Naive thymus-derived CD8-positive, alpha-beta T cell (primary cell): ENCODE measurements around the gene FAF1. TPM values are rescaled to one million over a fixed set of nuclear protein-coding genes. Genes with fewer than 3 reads are reported as not detected.
"Not testable (repeated sequence)": the region's sequence is repeated elsewhere in the genome, so short reads cannot be mapped to it uniquely, and the experiment has no call there.

ENCODE experiments used
- ATAC-seq, 2 donors: fragments of 150-1000 bp; cut with Tn5 transposase in 1 of 2; sonication (Bioruptor Pico), chemical (Tn5 transposase) in 1 of 2; 1 replicate in 1 of 2; 2 replicates in 1 of 2; pipeline ENCODE4 v1.10.0; 2021; ENCODE audit warnings: mild to moderate bottlenecking in 2 of 2, moderate library complexity in 2 of 2
- POLR2A ChIA-PET: fragments of 350-600 bp; sonication (Branson Sonifier 250); formaldehyde crosslinking; loops from one replicate; lab custom pipeline; 2021; ENCODE audit warnings: antibody characterized with exemption; lab: Charles Lee
- DNase-seq, 10 donors: peaks; one replicate each; pipeline versions ENCODE4 v3.0.0 to v3.0.0-alpha.2; 2020 to 2022
- H3K27ac Mint-ChIP-seq, 10 donors: one replicate each; pipeline ENCODE4 v1.8.0; 2020 to 2022; ENCODE audit warnings: mild to moderate bottlenecking in 10 of 10, mixed read lengths in 10 of 10, moderate library complexity in 4 of 10, inconsistent platforms in 1 of 10
- H3K27me3 Mint-ChIP-seq, 5 donors: one replicate each; pipeline ENCODE4 v1.8.0; 2021 to 2022; ENCODE audit warnings: mixed read lengths in 5 of 5
- H3K36me3 Mint-ChIP-seq, 3 donors: one replicate each; pipeline ENCODE4 v1.8.0; 2020 to 2022; ENCODE audit warnings: mixed read lengths in 3 of 3, mild to moderate bottlenecking in 2 of 3, inconsistent platforms in 1 of 3
- H3K4me1 Mint-ChIP-seq, 4 donors: one replicate each; pipeline ENCODE4 v1.8.0; 2021 to 2022; ENCODE audit warnings: mixed read lengths in 4 of 4
- H3K4me3 Mint-ChIP-seq, 10 donors: one replicate each; pipeline ENCODE4 v1.8.0; 2020 to 2022; ENCODE audit warnings: mild to moderate bottlenecking in 10 of 10, mixed read lengths in 10 of 10, moderate library complexity in 6 of 10, inconsistent platforms in 1 of 10
- H3K9me3 Mint-ChIP-seq, 9 donors: one replicate each; pipeline ENCODE4 v1.8.0; 2020 to 2022; ENCODE audit warnings: mixed read lengths in 9 of 9, mild to moderate bottlenecking in 3 of 9, inconsistent platforms in 1 of 9, moderate library complexity in 1 of 9
- polyA plus RNA-seq, 3 donors: library from polyadenylated mRNA; unstranded; fragments of 300-500 nt; fragmentation: Illumina TruSeq; gene quantifications; one replicate each; pipeline ENCODE4 v1.2.3, GENCODE V29; 2021
- total RNA-seq, 8 experiments: library from RNA in 2 of 8; stranded (reverse) in 2 of 8; gene quantifications; one replicate each; pipeline ENCODE4 v1.2.3 and lab custom pipeline; 2021 to 2026

Gene FAF1
- total and polyA plus RNA-seq, 5 experiments from 2014 or later, result 46.2 to 64.5 (median 48.2) TPM

GRCh38 chr1:50724626-50725286 is 235.3 kb downstream of the FAF1 start:
- Mint-ChIP-seq H3K4me1 (peaks cover 13 to 40% (median 22%) of the 10 kb centered on the region in 4 donors), H3K27ac (peak overlapping the region in 5 of 10 donors; percentile 5 to 81 (median 36)), H3K4me3 (peak overlapping the region in 1 of 10 donors; percentile 21), H3K27me3 (no peaks in the 10 kb centered on the region), H3K36me3 (peaks cover 0 to 52% (median 36%) of the 10 kb centered on the region in 3 donors), H3K9me3 (no peaks in the 10 kb centered on the region)
- POLR2A ChIA-PET, result no interaction called here
- DNase-seq, result no peak
- no peak for ATAC-seq

GRCh38 chr1:50720457-50721053 is 239.5 kb downstream of the FAF1 start:
- no peak overlapping the region for H3K27ac Mint-ChIP-seq
- peaks cover 11 to 32% (median 14%) of the 10 kb centered on the region in 4 donors for H3K4me1 Mint-ChIP-seq
- H3K36me3 Mint-ChIP-seq, result peaks cover 3 to 40% (median 35%) of the 10 kb centered on the region in 3 donors
- H3K4me3 Mint-ChIP-seq, result no peak overlapping the region
- ATAC-seq, result no peak
- H3K9me3 Mint-ChIP-seq, result peaks cover 0 to 3% (median 0%) of the 10 kb centered on the region in 9 donors
- no peaks in the 10 kb centered on the region for H3K27me3 Mint-ChIP-seq
- DNase-seq, result no peak
- POLR2A ChIA-PET, result no interaction called here

- Mint-ChIP-seq H3K4me3 (no peak overlapping the region), H3K27ac (no peak overlapping the region), H3K4me1 (peaks cover 0 to 18% (median 1%) of the 10 kb centered on the region in 4 donors), H3K36me3 (peaks cover 3 to 36% (median 34%) of the 10 kb centered on the region in 3 donors), H3K9me3 (peaks cover 0 to 3% (median 0%) of the 10 kb centered on the region in 9 donors), H3K27me3 (no peaks in the 10 kb centered on the region)
- ATAC-seq, result no peak
- POLR2A ChIA-PET, result no interaction called here
- no peak for DNase-seq
Observed at GRCh38 chr1:50719126-50719525, 240.9 kb downstream of the FAF1 start.

DNA sequence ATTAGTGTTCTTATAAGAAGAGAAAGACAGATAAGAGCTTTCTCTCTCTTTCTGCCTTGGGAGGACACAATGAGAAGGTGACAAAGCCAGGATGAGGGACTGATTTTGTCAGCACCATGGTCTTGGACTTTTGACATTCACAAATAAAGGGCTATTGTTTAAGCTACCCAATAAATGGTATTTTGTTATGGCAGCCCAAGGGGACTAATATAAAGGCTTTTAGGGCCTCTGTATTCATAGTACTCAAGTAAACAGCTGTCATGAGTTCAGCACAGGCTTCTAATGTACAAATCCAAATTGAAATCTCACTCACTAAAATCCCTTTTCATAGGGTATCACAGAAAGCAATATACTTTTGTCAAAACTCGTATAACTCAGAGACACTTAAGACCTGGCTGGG is 242.7 kb downstream of the FAF1 start:
- ATAC-seq (no peak), DNase-seq (no peak)
- no peak overlapping the region for H3K4me3 Mint-ChIP-seq
- H3K27ac Mint-ChIP-seq, result no peak overlapping the region
- no peaks in the 10 kb centered on the region for H3K27me3 Mint-ChIP-seq
- POLR2A ChIA-PET, result no interaction called here
- H3K9me3 Mint-ChIP-seq, result peaks cover 0 to 3% (median 0%) of the 10 kb centered on the region in 9 donors
- H3K36me3 Mint-ChIP-seq, result peaks cover 3 to 31% (median 27%) of the 10 kb centered on the region in 3 donors
- H3K4me1 Mint-ChIP-seq, result peaks cover 0 to 4% (median 0%) of the 10 kb centered on the region in 4 donors

DNA sequence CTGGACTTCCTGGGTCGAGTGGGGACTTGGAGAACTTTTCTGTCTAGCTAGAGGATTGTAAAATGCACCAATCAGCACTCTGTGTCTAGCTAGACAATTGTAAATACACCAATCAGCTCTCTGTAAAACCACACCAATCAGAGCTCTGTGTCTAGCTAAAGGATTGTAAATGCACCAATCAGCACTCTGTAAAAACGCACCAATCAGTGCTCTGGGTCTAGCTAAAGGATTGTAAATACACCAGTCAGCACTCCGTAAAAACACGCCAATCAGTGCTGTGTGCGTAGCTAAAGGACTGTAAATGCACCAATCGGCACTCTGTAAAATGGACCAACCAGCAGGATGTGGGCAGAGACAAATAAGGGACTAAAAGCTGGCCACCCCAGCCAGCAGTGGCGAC is 243.6 kb downstream of the FAF1 start:
- ATAC-seq, H3K4me1 Mint-ChIP-seq, H3K4me3 Mint-ChIP-seq, H3K27me3 Mint-ChIP-seq, POLR2A ChIA-PET, H3K9me3 Mint-ChIP-seq, DNase-seq, H3K27ac Mint-ChIP-seq: not testable (repeated sequence)
- H3K36me3 Mint-ChIP-seq, result peaks cover 3 to 23% (median 20%) of the 10 kb centered on the region in 3 donors

DNA sequence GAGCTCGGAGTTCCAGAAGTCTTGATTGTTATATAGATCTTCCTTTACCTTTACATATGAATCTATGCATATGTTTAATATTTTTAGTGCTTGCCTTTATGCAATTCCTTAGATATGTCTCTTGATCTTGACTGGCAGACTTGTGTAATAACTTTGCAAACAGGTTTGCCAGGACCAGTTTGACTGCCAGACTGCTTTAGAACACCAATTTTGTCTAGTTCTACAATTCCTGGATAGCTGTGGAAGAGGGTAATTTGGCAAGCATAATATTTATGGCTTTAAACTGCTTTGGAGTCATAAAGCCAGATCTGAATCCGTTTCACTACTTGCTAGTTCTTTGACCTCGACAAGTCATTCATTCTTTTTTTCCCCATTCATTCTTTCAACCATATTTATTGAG is 250.0 kb downstream of the FAF1 start:
- ATAC-seq (no peak), DNase-seq (no peak)
- POLR2A ChIA-PET, result no interaction called here
- no peak overlapping the region for H3K4me3 Mint-ChIP-seq
- no peaks in the 10 kb centered on the region for H3K9me3 Mint-ChIP-seq
- H3K36me3 Mint-ChIP-seq, result no peaks in the 10 kb centered on the region
- no peaks in the 10 kb centered on the region for H3K27me3 Mint-ChIP-seq
- H3K4me1 Mint-ChIP-seq, result peaks cover 0 to 6% (median 2%) of the 10 kb centered on the region in 4 donors
- no peak overlapping the region for H3K27ac Mint-ChIP-seq

GRCh38 chr1:50707824-50708223 is 252.2 kb downstream of the FAF1 start:
- POLR2A ChIA-PET, result no interaction called here
- no peak overlapping the region for H3K4me3 Mint-ChIP-seq
- no peaks in the 10 kb centered on the region for H3K27me3 Mint-ChIP-seq

DNA sequence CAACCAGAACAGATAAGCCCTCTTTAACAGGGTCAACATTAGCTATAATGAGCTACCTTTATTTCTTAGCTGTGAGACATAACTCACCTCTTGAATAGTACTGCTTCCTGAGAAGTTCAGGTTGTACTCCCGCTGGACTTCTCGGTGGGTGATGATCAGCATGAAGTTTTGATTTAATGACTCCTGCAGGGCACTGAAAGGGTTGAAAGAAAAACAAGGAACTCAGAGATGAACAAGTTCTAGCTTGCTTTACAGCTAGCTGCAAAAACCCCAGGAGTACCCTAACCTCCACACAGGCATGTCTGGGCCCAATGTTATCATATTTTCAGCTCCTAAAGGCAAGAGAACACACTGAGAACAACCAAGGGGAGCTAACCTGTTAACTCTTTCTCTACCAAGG is 254.4 kb downstream of the FAF1 start:
- DNase-seq, result no peak
- H3K4me3 Mint-ChIP-seq, result no peak overlapping the region
- H3K27ac Mint-ChIP-seq, result peak overlapping the region in 4 of 10 donors; percentile 6 to 52 (median 25)
- H3K4me1 Mint-ChIP-seq, result peaks cover 0 to 6% (median 2%) of the 10 kb centered on the region in 4 donors
- ATAC-seq, result no peak
- no peaks in the 10 kb centered on the region for H3K9me3 Mint-ChIP-seq
- H3K27me3 Mint-ChIP-seq, result no peaks in the 10 kb centered on the region
- POLR2A ChIA-PET, result no interaction called here
- H3K36me3 Mint-ChIP-seq, result no peaks in the 10 kb centered on the region

More at GRCh38 chr1:50707824-50708223, 252.2 kb downstream of the FAF1 start:
- H3K36me3 Mint-ChIP-seq, result no peaks in the 10 kb centered on the region
- peak overlapping the region in 3 of 10 donors; percentile 9 to 45 (median 23) for H3K27ac Mint-ChIP-seq
- no peak for DNase-seq
- no peak for ATAC-seq
- no peaks in the 10 kb centered on the region for H3K9me3 Mint-ChIP-seq
- peaks cover 0 to 6% (median 3%) of the 10 kb centered on the region in 4 donors for H3K4me1 Mint-ChIP-seq

GRCh38 chr1:50705041-50705440 is 255.0 kb downstream of the FAF1 start:
- ATAC-seq (no peak), DNase-seq (no peak)
- peaks cover 0 to 2% (median 0%) of the 10 kb centered on the region in 3 donors for H3K36me3 Mint-ChIP-seq
- H3K9me3 Mint-ChIP-seq, result no peaks in the 10 kb centered on the region
- H3K27ac Mint-ChIP-seq, result no peak overlapping the region
- peaks cover 2 to 6% (median 3%) of the 10 kb centered on the region in 4 donors for H3K4me1 Mint-ChIP-seq
- H3K27me3 Mint-ChIP-seq, result no peaks in the 10 kb centered on the region
- POLR2A ChIA-PET, result no interaction called here
- H3K4me3 Mint-ChIP-seq, result no peak overlapping the region

- POLR2A ChIA-PET, result no interaction called here
- Mint-ChIP-seq H3K36me3 (peaks cover 0 to 2% (median 0%) of the 10 kb centered on the region in 3 donors), H3K27me3 (no peaks in the 10 kb centered on the region), H3K9me3 (no peaks in the 10 kb centered on the region), H3K4me3 (no peak overlapping the region), H3K27ac (no peak overlapping the region), H3K4me1 (peaks cover 2 to 6% (median 4%) of the 10 kb centered on the region in 4 donors)
- ATAC-seq, result no peak
- DNase-seq, result peak in 3 of 10 donors; percentile 7 to 17 (median 13)
Observed at GRCh38 chr1:50704126-50704525, 255.9 kb downstream of the FAF1 start.

DNA sequence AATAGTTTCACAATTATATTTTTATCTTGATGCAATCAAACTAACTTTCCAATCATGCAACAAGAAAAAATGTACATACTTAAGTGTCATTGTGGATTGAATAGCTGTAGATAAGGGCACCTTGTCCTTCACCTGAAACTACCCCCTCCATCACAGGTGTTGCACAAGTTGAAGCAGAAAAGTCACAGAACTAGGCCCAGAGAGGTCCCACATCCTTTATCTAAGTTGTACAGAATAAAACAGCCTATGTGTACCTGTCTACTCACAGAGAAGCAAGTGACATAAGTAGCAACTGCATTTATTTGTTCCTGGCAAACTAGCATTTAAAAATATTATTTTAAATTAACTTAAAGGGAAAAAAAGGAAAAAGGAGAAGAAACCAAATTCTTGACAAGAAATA is 256.8 kb downstream of the FAF1 start:
- Mint-ChIP-seq H3K4me1 (peaks cover 2 to 6% (median 2%) of the 10 kb centered on the region in 4 donors), H3K27ac (no peak overlapping the region), H3K9me3 (no peaks in the 10 kb centered on the region), H3K27me3 (no peaks in the 10 kb centered on the region), H3K36me3 (peaks cover 0 to 2% (median 0%) of the 10 kb centered on the region in 3 donors), H3K4me3 (no peak overlapping the region)
- DNase-seq, result no peak
- ATAC-seq, result no peak
- POLR2A ChIA-PET, result no interaction called here

DNA sequence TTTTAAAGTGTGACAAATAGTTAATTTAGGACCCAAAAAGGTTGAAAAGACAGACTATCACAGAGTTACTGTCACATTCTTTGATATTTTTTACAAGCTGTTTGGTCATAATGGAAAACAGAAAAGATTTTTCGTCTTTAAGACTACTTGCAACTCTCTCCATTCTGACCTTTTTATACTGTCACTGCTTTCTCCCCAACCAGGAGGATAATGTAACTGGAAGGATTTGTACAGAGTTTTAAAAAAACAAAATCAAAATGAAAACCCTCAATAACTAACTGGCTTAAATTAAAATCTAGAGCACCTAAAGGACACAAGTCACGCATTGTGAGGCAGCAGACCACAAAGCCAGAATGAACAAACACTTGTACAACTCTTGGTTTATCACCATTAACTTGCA is 257.7 kb downstream of the FAF1 start:
- Mint-ChIP-seq H3K4me1 (peaks cover 0 to 6% (median under 1%) of the 10 kb centered on the region in 4 donors), H3K9me3 (no peaks in the 10 kb centered on the region), H3K27me3 (no peaks in the 10 kb centered on the region), H3K4me3 (no peak overlapping the region), H3K36me3 (peaks cover 0 to 2% (median 0%) of the 10 kb centered on the region in 3 donors), H3K27ac (no peak overlapping the region)
- ATAC-seq, result no peak
- DNase-seq, result no peak
- POLR2A ChIA-PET, result no interaction called here

GRCh38 chr1:50701706-50702317 is 258.3 kb downstream of the FAF1 start:
- POLR2A ChIA-PET, result no interaction called here
- Mint-ChIP-seq H3K9me3 (no peaks in the 10 kb centered on the region), H3K4me1 (peaks cover 0 to 6% (median under 1%) of the 10 kb centered on the region in 4 donors)

More at GRCh38 chr1:50701706-50702317, 258.3 kb downstream of the FAF1 start:
- no peak overlapping the region for H3K4me3 Mint-ChIP-seq
- H3K27me3 Mint-ChIP-seq, result no peaks in the 10 kb centered on the region
- DNase-seq, result no peak
- peaks cover 0 to 2% (median 0%) of the 10 kb centered on the region in 3 donors for H3K36me3 Mint-ChIP-seq
- ATAC-seq, result no peak
- H3K27ac Mint-ChIP-seq, result no peak overlapping the region
